Activated T-helper 2 cell treated with anti-CD3 and anti-CD28 coated beads, Interferon-gamma antibody, Interleukin-2, Interleukin-4, amounts not matched to agents 10 μg/mL and 5 μg/mL and 100 μg/mL, durations not matched to agents 14 hours and 24 hours and 36 hours (primary cell): Measurements from ENCODE around the gene C19orf38. TPM values are rescaled to one million over a fixed set of nuclear protein-coding genes. Genes with fewer than 3 reads are reported as not detected.
"Not testable (repeated sequence)": the region's sequence is repeated elsewhere in the genome, so short reads cannot be mapped to it uniquely, and the experiment has no call there.

Source experiments
- DNase-seq: peaks from one replicate; pipeline ENCODE4 v3.0.0; 2021; ENCODE audit warnings: low spot score
- H3K27ac Mint-ChIP-seq: one replicate; pipeline ENCODE4 v1.8.0; 2021; ENCODE audit warnings: mixed read lengths
- H3K27me3 Mint-ChIP-seq: one replicate; pipeline ENCODE4 v1.8.0; 2021; ENCODE audit warnings: low read depth, mixed read lengths
- H3K36me3 Mint-ChIP-seq: one replicate; pipeline ENCODE4 v1.8.0; 2021; ENCODE audit warnings: low read depth, mixed read lengths
- H3K4me1 Mint-ChIP-seq: one replicate; pipeline ENCODE4 v1.8.0; 2021; ENCODE audit warnings: low read depth, mixed read lengths
- H3K4me3 Mint-ChIP-seq: one replicate; pipeline ENCODE4 v1.8.0; 2021; ENCODE audit warnings: low read depth, mild to moderate bottlenecking, moderate library complexity, mixed read lengths
- H3K9me3 Mint-ChIP-seq: one replicate; pipeline ENCODE4 v1.8.0; 2021; ENCODE audit warnings: mixed read lengths
- intact Hi-C: fragments of 100-400 bp; cut with micrococcal nuclease; formaldehyde crosslinking; loops from one replicate; pipeline ENCODE4 v1.15.1; 2023
- total RNA-seq: library from RNA; stranded (reverse); gene quantifications from 2 replicates; pipeline ENCODE4 v1.2.3, GENCODE V29; 2022

Gene C19orf38
- total RNA-seq, 1 donor from 2014 or later, result 4.3 TPM

GRCh38 chr19:10876459-10877240 is 28.4 kb downstream of the C19orf38 start:
- no peak for DNase-seq
- H3K27ac Mint-ChIP-seq, result peak overlapping the region; percentile 68
- H3K27me3 Mint-ChIP-seq, result no peaks in the 10 kb centered on the region
- intact Hi-C loops, result no loop called here
- peaks cover 16% of the 10 kb centered on the region for H3K36me3 Mint-ChIP-seq
- H3K4me1 Mint-ChIP-seq, result peaks cover 28% of the 10 kb centered on the region
- H3K9me3 Mint-ChIP-seq, result no peaks in the 10 kb centered on the region
- H3K4me3 Mint-ChIP-seq, result no peak overlapping the region

GRCh38 chr19:10877608-10878007 is 29.4 kb downstream of the C19orf38 start:
- Mint-ChIP-seq H3K4me1 (peaks cover 27% of the 10 kb centered on the region), H3K36me3 (peaks cover 14% of the 10 kb centered on the region), H3K27ac (peak overlapping the region; percentile 71)
- intact Hi-C loops, H3K4me3 Mint-ChIP-seq, DNase-seq, H3K27me3 Mint-ChIP-seq, H3K9me3 Mint-ChIP-seq: not testable (repeated sequence)

GRCh38 chr19:10878253-10878652 is 30.0 kb downstream of the C19orf38 start:
- no peak for DNase-seq
- H3K36me3 Mint-ChIP-seq, result peaks cover 9% of the 10 kb centered on the region
- no peaks in the 10 kb centered on the region for H3K9me3 Mint-ChIP-seq
- peak overlapping the region; percentile 71 for H3K27ac Mint-ChIP-seq
- peak overlapping the region; percentile 33 for H3K4me3 Mint-ChIP-seq
- no peaks in the 10 kb centered on the region for H3K27me3 Mint-ChIP-seq
- peaks cover 22% of the 10 kb centered on the region for H3K4me1 Mint-ChIP-seq
- intact Hi-C loops, result no loop called here

DNA sequence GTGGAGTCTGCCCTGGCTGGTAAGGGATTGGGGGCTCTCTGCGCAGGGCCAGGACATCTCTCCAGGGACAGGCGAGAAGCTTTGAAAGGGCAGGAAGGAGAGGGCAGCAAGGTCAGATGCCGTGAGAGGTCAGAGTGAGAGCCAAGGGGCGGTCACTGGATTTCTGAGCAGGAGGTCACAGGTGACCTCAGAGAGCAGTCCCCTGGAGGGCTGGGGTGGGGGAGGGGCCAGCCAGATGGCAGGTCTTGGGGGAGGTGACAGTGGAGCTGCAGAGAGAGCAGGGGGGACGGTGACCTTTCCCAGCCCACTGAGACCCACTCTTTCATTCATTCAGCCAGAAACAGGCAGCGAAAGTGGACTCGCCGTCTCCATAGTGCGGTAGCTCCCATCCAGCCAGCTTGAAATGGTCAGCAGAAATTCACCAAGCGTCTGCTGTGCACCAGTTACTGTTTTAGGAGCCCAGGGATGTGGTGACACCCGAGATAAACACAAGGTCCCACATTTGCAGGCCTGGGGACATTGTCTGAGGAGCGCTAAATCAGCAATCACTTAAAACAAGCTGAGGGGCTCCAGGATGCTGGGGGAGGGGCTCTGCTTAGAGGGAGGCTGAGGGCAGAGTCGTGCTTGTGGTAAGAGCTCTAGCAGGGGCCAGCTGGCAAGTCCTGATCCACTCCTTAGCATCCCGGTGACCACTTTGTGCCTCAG is 33.3 kb downstream of the C19orf38 start:
- Mint-ChIP-seq H3K4me3 (no peak overlapping the region), H3K4me1 (peaks cover 20% of the 10 kb centered on the region), H3K9me3 (no peaks in the 10 kb centered on the region), H3K27ac (no peak overlapping the region), H3K27me3 (no peaks in the 10 kb centered on the region), H3K36me3 (peaks cover 5% of the 10 kb centered on the region)
- intact Hi-C loops, result no loop called here
- DNase-seq, result no peak

- no peak for DNase-seq
- intact Hi-C loops, result no loop called here
- H3K9me3 Mint-ChIP-seq, result no peaks in the 10 kb centered on the region
- H3K36me3 Mint-ChIP-seq, result peaks cover 5% of the 10 kb centered on the region
- no peaks in the 10 kb centered on the region for H3K27me3 Mint-ChIP-seq
- H3K4me3 Mint-ChIP-seq, result no peak overlapping the region
- H3K27ac Mint-ChIP-seq, result no peak overlapping the region
- peaks cover 15% of the 10 kb centered on the region for H3K4me1 Mint-ChIP-seq
Observed at GRCh38 chr19:10882108-10882457, 33.9 kb downstream of the C19orf38 start.

- Mint-ChIP-seq H3K27me3 (no peaks in the 10 kb centered on the region), H3K4me3 (no peak overlapping the region), H3K4me1 (peaks cover 2% of the 10 kb centered on the region), H3K36me3 (peaks cover 3% of the 10 kb centered on the region), H3K27ac (no peak overlapping the region), H3K9me3 (no peaks in the 10 kb centered on the region)
- DNase-seq, result no peak
- intact Hi-C loops, result no loop called here
Observed at GRCh38 chr19:10884274-10884673, 36.1 kb downstream of the C19orf38 start.

- no peaks in the 10 kb centered on the region for H3K9me3 Mint-ChIP-seq
- intact Hi-C loops, result no loop called here
- H3K27me3 Mint-ChIP-seq, result no peaks in the 10 kb centered on the region
- no peak for DNase-seq
- no peak overlapping the region for H3K4me3 Mint-ChIP-seq
- H3K36me3 Mint-ChIP-seq, result no peaks in the 10 kb centered on the region
- no peak overlapping the region for H3K27ac Mint-ChIP-seq
- no peaks in the 10 kb centered on the region for H3K4me1 Mint-ChIP-seq
Observed at GRCh38 chr19:10885201-10886169, 37.3 kb downstream of the C19orf38 start.

- Mint-ChIP-seq H3K4me1 (no peaks in the 10 kb centered on the region), H3K27me3 (no peaks in the 10 kb centered on the region), H3K9me3 (no peaks in the 10 kb centered on the region), H3K27ac (no peak overlapping the region), H3K4me3 (no peak overlapping the region), H3K36me3 (no peaks in the 10 kb centered on the region)
- intact Hi-C loops, result no loop called here
- no peak for DNase-seq
Observed at GRCh38 chr19:10887616-10888367, 39.6 kb downstream of the C19orf38 start.

DNA sequence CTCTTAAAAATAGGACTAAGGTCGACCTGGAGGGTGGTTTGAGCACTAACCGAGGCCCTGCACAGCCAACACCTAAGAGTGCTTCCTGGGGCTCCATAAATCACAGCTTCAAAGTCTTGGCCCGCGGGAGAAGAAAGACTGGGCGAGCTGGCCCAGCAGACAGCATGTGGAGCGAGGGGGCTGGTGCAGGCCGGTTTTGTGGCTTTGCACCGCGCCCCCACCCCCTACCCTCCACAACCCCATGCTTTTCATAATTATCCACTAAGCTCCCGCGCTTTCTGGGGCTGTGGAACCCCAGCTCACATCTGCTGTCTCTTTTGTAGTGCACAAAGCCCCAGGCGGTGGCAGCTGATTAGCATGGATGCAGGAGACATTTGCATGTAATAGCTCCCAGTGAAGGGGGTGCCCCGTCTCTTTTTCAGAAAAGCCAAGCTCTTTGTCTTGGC is 40.2 kb downstream of the C19orf38 start:
- Mint-ChIP-seq H3K27ac (no peak overlapping the region), H3K27me3 (no peaks in the 10 kb centered on the region), H3K36me3 (no peaks in the 10 kb centered on the region), H3K4me1 (no peaks in the 10 kb centered on the region), H3K4me3 (no peak overlapping the region), H3K9me3 (no peaks in the 10 kb centered on the region)
- intact Hi-C loops, result no loop called here
- DNase-seq, result no peak

- intact Hi-C loops, result no loop called here
- no peak overlapping the region for H3K4me3 Mint-ChIP-seq
- H3K9me3 Mint-ChIP-seq, result no peaks in the 10 kb centered on the region
- no peaks in the 10 kb centered on the region for H3K27me3 Mint-ChIP-seq
- DNase-seq, result no peak
- H3K36me3 Mint-ChIP-seq, result no peaks in the 10 kb centered on the region
- H3K4me1 Mint-ChIP-seq, result no peaks in the 10 kb centered on the region
- no peak overlapping the region for H3K27ac Mint-ChIP-seq
Observed at GRCh38 chr19:10889880-10890279, 41.7 kb downstream of the C19orf38 start.

GRCh38 chr19:10891405-10892086 is 43.3 kb downstream of the C19orf38 start:
- Mint-ChIP-seq H3K9me3 (no peaks in the 10 kb centered on the region), H3K27ac (no peak overlapping the region), H3K36me3 (no peaks in the 10 kb centered on the region), H3K27me3 (no peaks in the 10 kb centered on the region), H3K4me3 (no peak overlapping the region), H3K4me1 (peaks cover 3% of the 10 kb centered on the region)
- DNase-seq, result no peak
- intact Hi-C loops, result no loop called here

DNA sequence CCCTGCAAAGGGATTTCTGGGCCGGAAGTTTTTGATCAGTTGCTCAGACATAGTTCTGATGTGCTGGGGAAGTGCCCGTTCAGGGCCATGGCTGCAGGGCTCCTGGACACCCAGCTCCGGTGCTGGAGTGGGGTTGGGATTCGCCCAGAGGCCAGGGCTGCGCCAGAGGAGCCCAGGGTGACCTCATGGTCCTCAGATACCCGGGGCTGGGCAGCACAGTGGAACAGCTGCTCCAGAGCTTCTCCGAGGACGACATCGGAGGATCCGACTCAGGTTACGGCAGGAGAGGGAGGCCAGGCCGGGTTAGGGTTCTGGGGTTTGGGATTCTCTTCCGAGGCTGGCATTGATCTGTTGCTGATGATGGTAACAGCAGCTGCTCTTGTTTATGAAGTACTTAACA is 44.0 kb downstream of the C19orf38 start:
- Mint-ChIP-seq H3K4me1 (peaks cover 8% of the 10 kb centered on the region), H3K36me3 (no peaks in the 10 kb centered on the region), H3K9me3 (no peaks in the 10 kb centered on the region), H3K27me3 (no peaks in the 10 kb centered on the region), H3K27ac (no peak overlapping the region), H3K4me3 (no peak overlapping the region)
- intact Hi-C loops, result no loop called here
- DNase-seq, result no peak
